DOHH2 (cell line): ENCODE data around the gene MACROH2A2.

Source experiments
- H3F3A ChIP-seq: fragments of 200-600 bp; sonication (generic), shearing (Covaris generic); 2 replicates; pipeline ENCODE4 v1.6.0; 2016; ENCODE audit warnings: antibody characterized with exemption, mild to moderate bottlenecking; ENCODE audit not compliant: control insufficient read depth, insufficient read depth
- H3K27ac ChIP-seq: fragments of 200-600 bp; sonication (generic); 2 replicates; pipeline ENCODE4 v1.5.1; 2014; ENCODE audit warnings: low read depth, mild to moderate bottlenecking, low read length, moderate library complexity
- H3K27me3 ChIP-seq: fragments of 200-600 bp; sonication (generic); 2 replicates; pipeline ENCODE4 v1.6.1; 2014; ENCODE audit warnings: mild to moderate bottlenecking, low read length, mixed read lengths; ENCODE audit not compliant: control insufficient read depth
- H3K36me3 ChIP-seq: fragments of 200-600 bp; sonication (generic); 2 replicates; pipeline ENCODE4 v1.6.1; 2014; ENCODE audit warnings: mild to moderate bottlenecking, low read length, moderate library complexity, mixed read lengths; ENCODE audit not compliant: control insufficient read depth
- H3K4me1 ChIP-seq: fragments of 200-600 bp; sonication (generic); 2 replicates; pipeline ENCODE4 v1.6.1; 2014; ENCODE audit warnings: mild to moderate bottlenecking, low read length, mixed read lengths; ENCODE audit not compliant: control insufficient read depth
- H3K4me2 ChIP-seq: fragments of 200-600 bp; sonication (generic); 2 replicates; pipeline ENCODE4 v1.6.0; 2014; ENCODE audit warnings: mild to moderate bottlenecking, low read length, moderate library complexity
- H3K4me3 ChIP-seq: fragments of 200-600 bp; sonication (generic); 2 replicates; pipeline ENCODE4 v1.5.1; 2014; ENCODE audit warnings: mild to moderate bottlenecking, low read length, mixed read lengths
- H3K79me2 ChIP-seq: fragments of 200-600 bp; sonication (generic); 2 replicates; pipeline ENCODE4 v1.6.1; 2014; ENCODE audit warnings: mild to moderate bottlenecking, low read length, mixed read lengths; ENCODE audit not compliant: control insufficient read depth
- H3K9me2 ChIP-seq: fragments of 200-600 bp; sonication (generic); replicated peaks from 2 replicates; pipeline ENCODE4 v1.6.1; 2014; ENCODE audit warnings: mild to moderate bottlenecking, low read length, mixed read lengths; ENCODE audit not compliant: control insufficient read depth
- H3K9me3 ChIP-seq: fragments of 200-600 bp; sonication (generic); 2 replicates; pipeline ENCODE4 v1.6.1; 2014; ENCODE audit warnings: antibody characterized with exemption, low read length, mixed read lengths; ENCODE audit not compliant: control insufficient read depth, insufficient read depth
- H4K20me1 ChIP-seq: fragments of 200-600 bp; sonication (generic); 2 replicates; pipeline ENCODE4 v1.6.0; 2014; ENCODE audit warnings: low read depth, mild to moderate bottlenecking, antibody characterized with exemption, low read length, moderate library complexity; ENCODE audit not compliant: control insufficient read depth, insufficient read depth
- CTCF ChIP-seq: fragments of 200-600 bp; sonication (generic); IDR thresholded peaks from one replicate; pipeline ENCODE4 v1.5.1; 2014; ENCODE audit warnings: antibody characterized with exemption, mild to moderate bottlenecking, low read depth, low read length; ENCODE audit not compliant: poor library complexity, severe bottlenecking
- EZH2phosphoT487 ChIP-seq: fragments of 200-600 bp; sonication (generic); IDR thresholded peaks from 2 replicates; pipeline ENCODE4 v1.6.1; 2017; ENCODE audit warnings: borderline replicate concordance, mild to moderate bottlenecking, antibody characterized with exemption, low read length, moderate library complexity, mixed read lengths

Gene MACROH2A2

DNA sequence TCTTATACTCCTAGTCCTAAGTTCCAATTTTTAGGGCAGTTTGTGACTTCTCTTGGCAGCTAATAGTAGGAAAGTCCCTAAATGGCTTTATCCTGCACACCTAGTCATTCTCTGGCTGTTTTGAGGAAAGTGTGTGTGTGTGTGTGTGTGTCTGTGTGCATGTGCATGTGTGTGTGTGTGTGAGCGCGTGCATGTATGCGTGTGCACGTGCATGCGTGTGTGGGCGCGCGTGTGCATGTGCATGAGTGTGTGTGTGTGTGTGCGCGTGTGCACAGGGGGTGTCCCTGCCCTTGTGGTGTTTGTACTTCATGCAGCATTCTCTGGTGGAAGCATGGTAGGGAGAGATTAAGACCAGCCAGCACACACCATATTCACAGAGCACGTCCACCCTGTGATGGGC lies 18.2 kb downstream of the MACROH2A2 start:
- H3K4me2 ChIP-seq: no peak overlapping the region
- no peaks in the 10 kb centered on the region for H3F3A ChIP-seq
- H3K27ac ChIP-seq: no peak overlapping the region
- H3K4me3 ChIP-seq: no peak overlapping the region
- 0 out of 2 replicates have a peak, but pooled peaks cover 5% of the 10 kb centered on the region for H3K27me3 ChIP-seq
- no peaks in the 10 kb centered on the region for H3K36me3 ChIP-seq
- H3K9me2 ChIP-seq: no peaks in the 10 kb centered on the region
- TF ChIP-seq EZH2phosphoT487: no peak
- H3K9me3 ChIP-seq: no peaks in the 10 kb centered on the region
- H3K79me2 ChIP-seq: no peaks in the 10 kb centered on the region
- H4K20me1 ChIP-seq: no peaks in the 10 kb centered on the region
- H3K4me1 ChIP-seq: no peaks in the 10 kb centered on the region

DNA sequence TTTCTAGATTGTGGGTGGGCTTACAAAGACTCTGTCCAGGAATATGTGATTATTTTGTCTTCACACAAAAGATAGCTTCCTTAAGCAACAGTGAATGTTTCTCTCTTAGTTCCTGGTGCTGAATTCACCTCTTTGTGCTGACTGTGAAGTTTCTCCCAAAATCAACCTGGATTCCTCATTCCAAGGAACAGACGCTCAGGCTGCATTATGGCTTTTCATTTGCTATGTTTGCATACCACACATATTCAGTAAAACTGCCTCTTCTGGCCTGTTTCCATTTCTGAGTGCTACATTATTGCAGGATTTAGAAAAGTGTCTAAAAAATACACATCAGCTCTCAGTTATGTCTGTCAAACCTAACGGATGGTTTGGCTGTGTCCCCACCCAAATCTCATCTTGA lies 21.5 kb downstream of the MACROH2A2 start:
- Histone ChIP-seq H3K4me1 (no peaks in the 10 kb centered on the region), H3K27me3 (0 out of 2 replicates have a peak, but pooled peaks cover 3% of the 10 kb centered on the region), H3F3A (no peaks in the 10 kb centered on the region), H3K9me2 (no peaks in the 10 kb centered on the region), H4K20me1 (no peaks in the 10 kb centered on the region), H3K36me3 (no peaks in the 10 kb centered on the region), H3K79me2 (no peaks in the 10 kb centered on the region), H3K27ac (no peak overlapping the region), H3K4me2 (no peak overlapping the region), H3K4me3 (no peak overlapping the region), H3K9me3 (no peaks in the 10 kb centered on the region)
- no peak for TF ChIP-seq CTCF

- Histone ChIP-seq H3K4me3 (no peak overlapping the region), H3K79me2 (no peaks in the 10 kb centered on the region), H3K27me3 (0 out of 2 replicates have a peak, but pooled peaks cover 3% of the 10 kb centered on the region), H3K4me2 (no peak overlapping the region), H4K20me1 (no peaks in the 10 kb centered on the region), H3K9me2 (no peaks in the 10 kb centered on the region), H3K27ac (no peak overlapping the region), H3F3A (no peaks in the 10 kb centered on the region), H3K4me1 (no peaks in the 10 kb centered on the region), H3K36me3 (no peaks in the 10 kb centered on the region), H3K9me3 (no peaks in the 10 kb centered on the region)
- TF ChIP-seq EZH2phosphoT487 (no peak), CTCF (no peak)
These were observed 22.3 kb downstream of the MACROH2A2 start for GRCh38 chr10:70074971-70075370.

DNA sequence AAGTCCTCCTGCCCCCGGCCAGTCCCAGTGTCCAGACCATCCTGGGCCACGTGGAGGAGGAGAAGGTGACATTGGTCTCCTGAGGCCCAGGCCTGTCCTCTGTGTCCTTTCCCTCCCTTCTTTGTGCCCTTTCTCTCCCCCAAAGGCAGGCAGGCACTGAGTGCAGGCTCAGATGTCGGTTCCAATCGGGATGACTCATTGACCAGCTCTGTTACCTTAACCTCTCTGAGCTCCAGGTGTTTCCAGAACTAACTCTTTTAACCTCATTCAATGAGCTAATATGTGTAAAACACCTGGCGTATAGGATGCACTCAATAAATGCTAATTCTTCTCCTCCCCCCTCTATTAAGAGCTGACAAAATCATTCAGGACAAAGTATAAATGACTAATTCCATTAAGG lies 25.7 kb downstream of the MACROH2A2 start:
- Histone ChIP-seq H3K9me2 (no peaks in the 10 kb centered on the region), H3F3A (no peaks in the 10 kb centered on the region), H3K27me3 (peaks cover 6% of the 10 kb centered on the region), H3K4me1 (no peaks in the 10 kb centered on the region), H3K27ac (no peak overlapping the region), H3K4me2 (no peak overlapping the region), H3K79me2 (no peaks in the 10 kb centered on the region), H3K9me3 (no peaks in the 10 kb centered on the region), H4K20me1 (no peaks in the 10 kb centered on the region), H3K4me3 (no peak overlapping the region), H3K36me3 (no peaks in the 10 kb centered on the region)
- TF ChIP-seq EZH2phosphoT487 (no peak), CTCF (no peak)
